HG03521 (cell line): ENCODE data around the gene MRC2.
A peak's percentile ranks its signal among the peaks of the same experiment; 100 is the strongest.
"Not testable (repeated sequence)": the region's sequence is repeated elsewhere in the genome, so short reads cannot be mapped to it uniquely, and the experiment has no call there.

Experiments used
- ATAC-seq: cut with Tn5 transposase; IDR thresholded peaks from one replicate; pipeline ENCODE4 v1.9.1; 2021; ENCODE audit warnings: mild to moderate bottlenecking, moderate library complexity; ENCODE audit not compliant: unreplicated experiment

MRC2 gene

GRCh38 chr17:62627219-62627903 is at the start of gene MRC2:
MRC2 (plus strand) TSS chr17:62627670; CDS start chr17:62627803, 133 bp downstream.
- ATAC-seq = no peak

GRCh38 chr17:62578757-62579487 is 48.5 kb upstream of the MRC2 start:
- no peak for ATAC-seq

GRCh38 chr17:62580947-62581346 is 46.5 kb upstream of the MRC2 start:
- ATAC-seq = no peak

- ATAC-seq = no peak
Measured at GRCh38 chr17:62581764-62582163, 45.7 kb upstream of the MRC2 start.

GRCh38 chr17:62587554-62587953 is 39.9 kb upstream of the MRC2 start:
- no peak for ATAC-seq

- no peak for ATAC-seq
Measured at GRCh38 chr17:62588109-62588508, 39.4 kb upstream of the MRC2 start.

- no peak for ATAC-seq
Measured at GRCh38 chr17:62591333-62591732, 36.1 kb upstream of the MRC2 start.

GRCh38 chr17:62591822-62592221 is 35.6 kb upstream of the MRC2 start:
- not testable (repeated sequence) for ATAC-seq

GRCh38 chr17:62592341-62593099 is 35.0 kb upstream of the MRC2 start:
- no peak for ATAC-seq

- ATAC-seq = no peak
Measured at GRCh38 chr17:62595484-62595883, 32.0 kb upstream of the MRC2 start.

- ATAC-seq = no peak
Measured at GRCh38 chr17:62596662-62597061, 30.8 kb upstream of the MRC2 start.

GRCh38 chr17:62597150-62597549 is 30.3 kb upstream of the MRC2 start:
- no peak for ATAC-seq

- no peak for ATAC-seq
Measured at GRCh38 chr17:62597920-62598319, 29.6 kb upstream of the MRC2 start.

GRCh38 chr17:62599964-62600657 is 27.4 kb upstream of the MRC2 start:
- ATAC-seq = no peak

GRCh38 chr17:62600805-62601204 is 26.7 kb upstream of the MRC2 start:
- no peak for ATAC-seq

- ATAC-seq = no peak
Measured at GRCh38 chr17:62601471-62601870, 26.0 kb upstream of the MRC2 start.

- not testable (repeated sequence) for ATAC-seq
Measured at GRCh38 chr17:62603783-62604182, 23.7 kb upstream of the MRC2 start.

GRCh38 chr17:62605588-62605987 is 21.9 kb upstream of the MRC2 start:
- no peak for ATAC-seq

- peak; percentile 66 for ATAC-seq
Measured at GRCh38 chr17:62611292-62611691, 16.2 kb upstream of the MRC2 start.

- ATAC-seq = no peak
Measured at GRCh38 chr17:62611728-62612127, 15.7 kb upstream of the MRC2 start.

GRCh38 chr17:62612289-62612688 is 15.2 kb upstream of the MRC2 start:
- ATAC-seq = not testable (repeated sequence)
